Anterior cingulate cortex (tissue), 58 donors: Measurements from ENCODE around the gene TUSC1.
"Not testable (repeated sequence)": the region's sequence is repeated elsewhere in the genome, so short reads cannot be mapped to it uniquely, and the experiment has no call there.

Experiments used
- DNase-seq, 58 donors: peaks; one replicate each; lab custom pipeline; 2025; lab: John Stamatoyannopoulos, UW

TUSC1 gene

GRCh38 chr9:25678147-25678666 lies at the start of gene TUSC1:
Gene TUSC1 (minus strand): TSS chr9:25678444. CDS start chr9:25678312, 132 bp downstream.
- peak in 57 of 58 donors; percentile 39 to 94 (median 76) for DNase-seq

- no peak for DNase-seq
Measured at GRCh38 chr9:25726871-25727410, 48.7 kb upstream of the TUSC1 start.

- DNase-seq, result no peak
Measured at GRCh38 chr9:25724424-25724823, 46.2 kb upstream of the TUSC1 start.

GRCh38 chr9:25716220-25716872 lies 38.1 kb upstream of the TUSC1 start:
- DNase-seq, result peak in 17 of 58 donors; percentile 0 to 59 (median 5)

- DNase-seq, result peak in 2 of 58 donors; percentile 4 to 25
Measured at GRCh38 chr9:25709941-25710340, 31.7 kb upstream of the TUSC1 start.

- no peak for DNase-seq
Measured at GRCh38 chr9:25704800-25705199, 26.6 kb upstream of the TUSC1 start.

GRCh38 chr9:25703701-25704357 lies 25.6 kb upstream of the TUSC1 start:
- DNase-seq, result peak in 1 of 58 donors; percentile 2

GRCh38 chr9:25702536-25702935 lies 24.3 kb upstream of the TUSC1 start:
- DNase-seq, result no peak

- not testable (repeated sequence) for DNase-seq
Measured at GRCh38 chr9:25700899-25701298, 22.7 kb upstream of the TUSC1 start.

- no peak for DNase-seq
Measured at GRCh38 chr9:25700430-25700829, 22.2 kb upstream of the TUSC1 start.

GRCh38 chr9:25691786-25692185 lies 13.5 kb upstream of the TUSC1 start:
- DNase-seq, result no peak

GRCh38 chr9:25684321-25684720 lies 6.1 kb upstream of the TUSC1 start:
- no peak for DNase-seq

- no peak for DNase-seq
Measured at GRCh38 chr9:25681266-25681665, 3.0 kb upstream of the TUSC1 start.

GRCh38 chr9:25678846-25679360 lies 659 bp upstream of the TUSC1 start:
- DNase-seq, result no peak

GRCh38 chr9:25677301-25678146 lies 720 bp downstream of the TUSC1 start:
- DNase-seq, result peak in 55 of 58 donors; percentile 16 to 87 (median 68)

- not testable (repeated sequence) for DNase-seq
Measured at GRCh38 chr9:25675858-25676257, 2.4 kb downstream of the TUSC1 start.

- DNase-seq, result no peak
Measured at GRCh38 chr9:25658571-25658970, 19.7 kb downstream of the TUSC1 start.

- DNase-seq, result no peak
Measured at GRCh38 chr9:25654417-25654816, 23.8 kb downstream of the TUSC1 start.

GRCh38 chr9:25648116-25648515 lies 30.1 kb downstream of the TUSC1 start:
- no peak for DNase-seq

- no peak for DNase-seq
Measured at GRCh38 chr9:25636026-25636425, 42.2 kb downstream of the TUSC1 start.
